ENCODE data around the gene PTPRT.

PTPRT gene

GRCh38 chr20:42749556-42749955, 440.1 kb downstream of the PTPRT start:
- TF ChIP-seq, protein P1, sequence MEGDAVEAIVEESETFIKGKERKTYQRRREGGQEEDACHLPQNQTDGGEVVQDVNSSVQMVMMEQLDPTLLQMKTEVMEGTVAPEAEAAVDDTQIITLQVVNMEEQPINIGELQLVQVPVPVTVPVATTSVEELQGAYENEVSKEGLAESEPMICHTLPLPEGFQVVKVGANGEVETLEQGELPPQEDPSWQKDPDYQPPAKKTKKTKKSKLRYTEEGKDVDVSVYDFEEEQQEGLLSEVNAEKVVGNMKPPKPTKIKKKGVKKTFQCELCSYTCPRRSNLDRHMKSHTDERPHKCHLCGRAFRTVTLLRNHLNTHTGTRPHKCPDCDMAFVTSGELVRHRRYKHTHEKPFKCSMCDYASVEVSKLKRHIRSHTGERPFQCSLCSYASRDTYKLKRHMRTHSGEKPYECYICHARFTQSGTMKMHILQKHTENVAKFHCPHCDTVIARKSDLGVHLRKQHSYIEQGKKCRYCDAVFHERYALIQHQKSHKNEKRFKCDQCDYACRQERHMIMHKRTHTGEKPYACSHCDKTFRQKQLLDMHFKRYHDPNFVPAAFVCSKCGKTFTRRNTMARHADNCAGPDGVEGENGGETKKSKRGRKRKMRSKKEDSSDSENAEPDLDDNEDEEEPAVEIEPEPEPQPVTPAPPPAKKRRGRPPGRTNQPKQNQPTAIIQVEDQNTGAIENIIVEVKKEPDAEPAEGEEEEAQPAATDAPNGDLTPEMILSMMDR (IDR thresholded peaks at IDR 0.05): no peak

DNA sequence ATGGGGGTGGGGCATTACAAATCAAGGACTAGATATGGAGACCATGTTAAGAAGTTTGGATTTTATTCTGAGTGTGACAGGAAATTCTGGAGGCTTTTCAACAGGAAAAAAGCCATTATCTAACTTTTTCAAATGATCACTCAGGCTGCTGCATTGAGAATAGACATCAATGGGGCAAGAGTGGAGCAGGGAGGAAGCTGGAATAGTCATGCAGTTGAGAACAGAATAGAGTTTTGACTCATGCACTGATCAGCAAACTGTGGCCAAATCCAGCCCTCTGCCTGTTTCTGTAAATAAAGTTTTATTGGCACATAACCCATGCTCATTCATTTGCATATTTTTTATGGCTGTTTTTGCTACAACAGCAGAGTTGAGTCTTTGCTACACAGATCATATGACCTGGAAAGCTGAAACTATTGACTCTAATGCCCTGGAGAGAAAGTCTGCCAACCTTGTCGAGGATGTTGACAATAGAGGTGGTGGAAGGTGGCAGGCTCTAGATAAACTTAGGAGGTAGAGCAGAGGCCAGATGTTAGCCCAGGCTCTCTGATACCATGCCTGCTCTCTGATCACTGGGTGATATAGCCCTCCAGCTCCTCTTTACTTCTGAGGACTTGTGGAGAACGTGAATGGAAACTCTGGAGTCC, 441.8 kb downstream of the PTPRT start:
- TF ChIP-seq, protein P1 (IDR thresholded peaks at IDR 0.05): no peak
- DNase-seq: no peak
- Mint-ChIP-seq H3K27ac (no peak overlapping the region), H3K4me3 (no peak overlapping the region), H3K9me3 (no peaks in the 10 kb centered on the region), H3K27me3 (ENCODE audit: low read depth, poor library complexity) (peaks cover 9% of the 10 kb centered on the region), H3K36me3 (ENCODE audit: low read depth) (no peaks in the 10 kb centered on the region), H3K4me1 (peaks cover 5% of the 10 kb centered on the region)

More at GRCh38 chr20:42749556-42749955, 440.1 kb downstream of the PTPRT start:
- H3K9me3 Mint-ChIP-seq: no peaks in the 10 kb centered on the region
- no peak overlapping the region for H3K27ac Mint-ChIP-seq
- H3K4me1 Mint-ChIP-seq: peaks cover 5% of the 10 kb centered on the region
- no peaks in the 10 kb centered on the region for H3K36me3 Mint-ChIP-seq (ENCODE audit: low read depth)
- no peak overlapping the region for H3K4me3 Mint-ChIP-seq
- no peak for DNase-seq
- H3K27me3 Mint-ChIP-seq (ENCODE audit: low read depth, poor library complexity): peaks cover 3% of the 10 kb centered on the region

DNA sequence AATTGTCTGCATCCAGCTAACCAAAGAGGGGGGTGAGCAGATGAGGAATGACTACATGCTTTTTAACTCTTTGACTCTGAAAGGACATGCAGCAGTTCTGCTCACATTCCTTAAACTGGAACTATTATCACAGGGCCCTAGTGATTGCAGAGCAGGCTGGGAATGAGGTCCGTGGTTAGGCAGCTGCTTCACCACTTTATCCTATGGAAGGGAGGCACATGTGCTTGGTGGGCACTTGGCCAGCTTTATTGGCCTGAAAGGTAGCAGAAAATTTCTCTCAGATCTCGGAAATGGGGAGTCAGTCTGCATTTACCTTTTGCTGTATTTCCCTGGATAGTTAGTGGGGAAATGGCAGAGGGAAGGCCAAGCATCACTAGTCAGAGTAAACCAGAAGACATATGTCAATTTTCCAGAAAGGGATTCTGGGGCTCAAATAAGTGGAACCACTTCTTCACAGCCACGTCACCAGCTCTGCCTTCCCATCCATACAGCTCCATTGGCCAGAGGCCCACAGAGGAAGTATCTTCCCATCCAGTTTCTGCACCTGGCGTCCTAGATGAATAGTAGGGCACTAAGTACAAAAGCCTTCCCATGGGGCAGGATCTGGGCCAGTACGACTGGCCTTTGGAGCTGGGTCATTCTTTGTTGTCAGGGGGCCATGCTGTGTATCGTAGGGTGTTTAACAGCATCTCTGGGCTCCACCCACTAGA, 444.8 kb downstream of the PTPRT start:
- no peaks in the 10 kb centered on the region for H3K9me3 Mint-ChIP-seq
- no peak for DNase-seq
- peaks cover 5% of the 10 kb centered on the region for H3K4me1 Mint-ChIP-seq
- H3K4me3 Mint-ChIP-seq: no peak overlapping the region
- H3K36me3 Mint-ChIP-seq (ENCODE audit: low read depth): no peaks in the 10 kb centered on the region
- peaks cover 6% of the 10 kb centered on the region for H3K27me3 Mint-ChIP-seq (ENCODE audit: low read depth, poor library complexity)
- no peak overlapping the region for H3K27ac Mint-ChIP-seq
- TF ChIP-seq, protein P1 (IDR thresholded peaks at IDR 0.05): no peak

GRCh38 chr20:42742926-42743325, 446.8 kb downstream of the PTPRT start:
- H3K4me1 Mint-ChIP-seq: peaks cover 5% of the 10 kb centered on the region
- peaks cover 6% of the 10 kb centered on the region for H3K27me3 Mint-ChIP-seq (ENCODE audit: low read depth, poor library complexity)
- no peak overlapping the region for H3K4me3 Mint-ChIP-seq
- no peaks in the 10 kb centered on the region for H3K9me3 Mint-ChIP-seq
- no peaks in the 10 kb centered on the region for H3K36me3 Mint-ChIP-seq (ENCODE audit: low read depth)
- H3K27ac Mint-ChIP-seq: no peak overlapping the region
- TF ChIP-seq, protein P1 (IDR thresholded peaks at IDR 0.05): no peak
- DNase-seq: no peak

DNA sequence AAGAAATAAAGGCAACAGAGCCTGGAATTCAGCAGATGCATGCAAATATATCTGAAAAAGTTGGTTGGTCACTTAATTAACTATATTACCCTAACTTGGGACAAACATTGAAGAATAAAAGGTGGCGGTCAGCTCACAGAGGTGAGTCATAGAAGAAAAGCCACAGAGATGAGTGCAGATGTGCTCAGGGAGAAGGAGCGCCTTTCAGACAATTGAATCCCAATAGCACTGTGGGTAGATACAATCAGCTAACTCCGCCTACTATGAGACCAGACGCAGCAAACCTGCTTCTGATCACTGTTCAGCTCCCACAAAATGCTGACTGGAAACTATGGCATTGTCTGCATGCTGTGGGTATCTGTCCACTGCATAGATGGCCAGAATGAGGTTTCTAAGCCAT, 447.8 kb downstream of the PTPRT start:
- peaks cover 6% of the 10 kb centered on the region for H3K27me3 Mint-ChIP-seq (ENCODE audit: low read depth, poor library complexity)
- H3K36me3 Mint-ChIP-seq (ENCODE audit: low read depth): no peaks in the 10 kb centered on the region
- H3K4me1 Mint-ChIP-seq: no peaks in the 10 kb centered on the region
- TF ChIP-seq, protein P1 (IDR thresholded peaks at IDR 0.05): no peak
- no peak overlapping the region for H3K27ac Mint-ChIP-seq
- H3K4me3 Mint-ChIP-seq: no peak overlapping the region
- no peaks in the 10 kb centered on the region for H3K9me3 Mint-ChIP-seq
- no peak for DNase-seq

Data from nephron progenitor cell (in vitro differentiated cells).